BJ (cell line): ENCODE data around the gene ZNF841. TPM values are rescaled to one million over a fixed set of nuclear protein-coding genes. Genes with fewer than 3 reads are reported as not detected.

Experiments
- CTCF ChIA-PET: fragments of 350-600 bp; formaldehyde crosslinking; extraction: SDS; loops from one replicate; lab custom pipeline; 2021; ENCODE audit warnings: antibody characterized with exemption, inconsistent platforms; lab: Yijun Ruan, JAX
- POLR2A ChIA-PET: fragments of 300-600 bp; sonication (Branson Sonifier 250); formaldehyde crosslinking; extraction: SDS; loops from one replicate; lab custom pipeline; 2021; ENCODE audit warnings: antibody characterized with exemption; lab: Charles Lee
- DNase-seq: peaks from one replicate; pipeline ENCODE4 v3.0.0-alpha.2; 2011; ENCODE audit warnings: low read depth
- H3K27me3 ChIP-seq: 2 replicates; pipeline ENCODE4 v1.6.0; 2011; ENCODE audit warnings: low read length; ENCODE audit not compliant: control insufficient read depth, insufficient read depth
- H3K36me3 ChIP-seq: 2 replicates; pipeline ENCODE4 v1.5.1; 2011; ENCODE audit warnings: low read length; ENCODE audit not compliant: control insufficient read depth, insufficient read depth
- H3K4me3 ChIP-seq: 2 replicates; pipeline ENCODE4 v1.5.1; 2011; ENCODE audit warnings: low read depth, mild to moderate bottlenecking, control low read depth, low read length
- CTCF ChIP-seq: IDR thresholded peaks from 2 replicates; pipeline ENCODE4 v1.5.1; 2011; ENCODE audit warnings: low read depth, mild to moderate bottlenecking, control low read depth, inconsistent platforms, low read length, moderate library complexity; ENCODE audit not compliant: insufficient read depth
- polyA plus RNA-seq: library from polyadenylated mRNA; depleted of rRNA; stranded (reverse); fragments of >200 nt; gene quantifications from 2 replicates; pipeline ENCODE4 v1.2.3, GENCODE V29; 2011

ZNF841 gene
- polyA plus RNA-seq, 1 experiment = 4.8 TPM

DNA sequence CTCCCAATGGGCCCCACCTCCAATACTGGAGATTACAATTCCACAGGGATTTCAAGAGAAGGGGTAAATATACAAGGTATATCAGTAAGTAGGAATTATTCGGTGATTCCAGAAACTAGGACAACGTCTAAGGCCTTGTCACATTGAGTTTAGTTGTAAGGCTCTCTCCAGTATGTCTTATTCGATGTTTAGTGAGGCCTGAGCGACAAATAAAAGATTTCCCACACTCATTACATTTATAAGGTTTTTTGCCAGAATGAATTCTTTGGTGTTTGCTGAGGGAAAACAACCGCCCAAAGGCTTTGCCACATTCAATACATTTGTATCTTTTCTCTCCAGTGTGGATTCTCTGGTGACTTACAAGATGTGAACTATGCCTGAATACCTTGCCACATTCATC, 19.1 kb upstream of the ZNF841 start:
- POLR2A ChIA-PET = no interaction called here
- no peak for DNase-seq
- CTCF ChIA-PET = no interaction called here
- TF ChIP-seq CTCF = no peak
- Histone ChIP-seq H3K4me3 (no peak overlapping the region), H3K36me3 (peaks cover 11% of the 10 kb centered on the region), H3K27me3 (no peaks in the 10 kb centered on the region)

- ChIA-PET CTCF (no interaction called here), POLR2A (no interaction called here)
- peaks cover 8% of the 10 kb centered on the region for H3K36me3 ChIP-seq
- DNase-seq = no peak
- no peak overlapping the region for H3K4me3 ChIP-seq
- no peaks in the 10 kb centered on the region for H3K27me3 ChIP-seq
- TF ChIP-seq CTCF = no peak
These were observed 17.1 kb upstream of the ZNF841 start for GRCh38 chr19:52112624-52113023.

GRCh38 chr19:52110780-52111179, 15.2 kb upstream of the ZNF841 start:
- H3K27me3 ChIP-seq = no peaks in the 10 kb centered on the region
- ChIA-PET POLR2A (no interaction called here), CTCF (interaction anchor here (1.0 to 1.1 kb wide), 2 partner anchors 12 to 29 kb away, joined by 3 read pairs; partner anchors contain the start of gene ZNF616)
- TF ChIP-seq CTCF = no peak
- no peak for DNase-seq
- H3K4me3 ChIP-seq = no peak overlapping the region
- 0 out of 2 replicates have a peak, but pooled peaks cover 2% of the 10 kb centered on the region for H3K36me3 ChIP-seq

GRCh38 chr19:52102782-52103181, 7.2 kb upstream of the ZNF841 start:
- no peak for DNase-seq
- Histone ChIP-seq H3K4me3 (no peak overlapping the region), H3K27me3 (no peaks in the 10 kb centered on the region), H3K36me3 (no peaks in the 10 kb centered on the region)
- no peak for TF ChIP-seq CTCF
- CTCF ChIA-PET = no interaction called here
- POLR2A ChIA-PET = no interaction called here

DNA sequence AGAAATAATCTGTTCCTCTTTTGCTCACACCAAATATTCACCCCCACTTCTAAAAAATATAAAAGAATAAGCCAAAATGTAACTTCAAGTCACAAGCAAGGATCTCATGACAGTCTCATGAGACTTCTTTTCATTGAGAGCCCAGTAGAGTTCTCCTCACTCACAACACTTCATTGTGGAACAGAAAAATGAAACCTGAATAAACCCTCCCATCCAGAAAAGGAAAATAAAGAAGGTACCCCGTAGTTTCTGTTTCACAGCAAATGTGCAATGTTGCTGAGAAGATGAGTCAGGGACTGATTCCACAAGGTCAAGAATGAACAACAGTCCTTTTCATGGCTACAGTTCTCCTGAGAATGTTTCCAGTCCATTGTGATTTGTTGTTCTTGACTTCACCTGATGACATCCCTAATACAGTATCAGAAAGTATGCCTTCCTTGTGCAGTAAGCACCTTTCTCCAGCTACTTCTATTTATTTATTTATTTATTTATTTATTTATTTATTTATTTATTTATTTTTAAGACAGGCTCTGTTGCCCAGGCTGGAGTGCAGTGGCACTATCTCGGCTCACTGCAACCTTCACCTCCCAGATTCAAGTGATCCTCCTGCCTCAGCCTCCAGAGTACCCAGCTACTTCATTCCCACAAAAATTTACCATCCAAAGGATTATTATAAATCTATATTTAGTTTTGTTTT, 6.4 kb upstream of the ZNF841 start:
- ChIA-PET POLR2A (no interaction called here), CTCF (no interaction called here)
- no peak for TF ChIP-seq CTCF
- no peaks in the 10 kb centered on the region for H3K36me3 ChIP-seq
- no peak for DNase-seq
- no peak overlapping the region for H3K4me3 ChIP-seq
- H3K27me3 ChIP-seq = no peaks in the 10 kb centered on the region
